H9 (cell line): Measurements from ENCODE around the gene NPC1. TPM values are rescaled to one million over a fixed set of nuclear protein-coding genes. Genes with fewer than 3 reads are reported as not detected.

Experiments
- DNase-seq: peaks from one replicate; pipeline ENCODE4 v3.0.0-alpha.2; 2017
- H2AFZ ChIP-seq: one replicate; pipeline ENCODE4 v1.6.1; 2013; ENCODE audit warnings: mild to moderate bottlenecking, low read length, control low read depth, moderate library complexity
- H2AK5ac ChIP-seq: 2 replicates; pipeline ENCODE4 v1.6.1; 2013; ENCODE audit warnings: low read length, control low read depth, mixed read lengths; ENCODE audit not compliant: insufficient read length
- H2BK120ac ChIP-seq: one replicate; pipeline ENCODE4 v1.6.1; 2013; ENCODE audit warnings: low read depth, mild to moderate bottlenecking, low read length, control low read depth, inconsistent platforms; ENCODE audit not compliant: poor library complexity, severe bottlenecking
- H2BK12ac ChIP-seq: 2 replicates; pipeline ENCODE4 v1.6.1; 2013; ENCODE audit warnings: low read length, control low read depth, mixed read lengths, low read depth; ENCODE audit not compliant: insufficient read length
- H2BK15ac ChIP-seq: 2 replicates; pipeline ENCODE4 v1.6.1; 2013; ENCODE audit warnings: low read depth, low read length, control low read depth
- H2BK20ac ChIP-seq: one replicate; pipeline ENCODE4 v1.6.1; 2013; ENCODE audit warnings: low read depth, mild to moderate bottlenecking, low read length, control low read depth, inconsistent platforms; ENCODE audit not compliant: poor library complexity, severe bottlenecking
- H2BK5ac ChIP-seq: 2 replicates; pipeline ENCODE4 v1.6.1; 2013; ENCODE audit warnings: low read length, control low read depth, mixed read lengths; ENCODE audit not compliant: insufficient read length
- H3K14ac ChIP-seq: 2 replicates; pipeline ENCODE4 v1.6.1; 2013; ENCODE audit warnings: low read length, control low read depth; ENCODE audit not compliant: insufficient read depth
- H3K18ac ChIP-seq: 2 replicates; pipeline ENCODE4 v1.6.1; 2013; ENCODE audit warnings: low read depth, mild to moderate bottlenecking, mixed read lengths, low read length, control low read depth; ENCODE audit not compliant: insufficient read length
- H3K23ac ChIP-seq: 2 replicates; pipeline ENCODE4 v1.6.1; 2013; ENCODE audit warnings: low read length, control low read depth, mixed read lengths, low read depth; ENCODE audit not compliant: insufficient read length
- H3K23me2 ChIP-seq: 2 replicates; pipeline ENCODE4 v1.6.1; 2013; ENCODE audit warnings: low read depth, mild to moderate bottlenecking, mixed read lengths, low read length, control low read depth; ENCODE audit not compliant: insufficient read length, poor library complexity, severe bottlenecking
- H3K27ac ChIP-seq: 2 replicates; pipeline ENCODE4 v1.5.1; 2013; ENCODE audit warnings: low read length, control low read depth, mixed read lengths, low read depth; ENCODE audit not compliant: insufficient read length
- H3K27me3 ChIP-seq: 2 replicates; pipeline ENCODE4 v1.6.1; 2013; ENCODE audit warnings: low read length, control low read depth, inconsistent platforms; ENCODE audit not compliant: insufficient read depth
- H3K4ac ChIP-seq: 2 replicates; pipeline ENCODE4 v1.6.1; 2013; ENCODE audit warnings: low read depth, mild to moderate bottlenecking, control low read depth, inconsistent platforms, low read length, moderate library complexity
- H3K4me1 ChIP-seq: 2 replicates; pipeline ENCODE4 v1.6.1; 2013; ENCODE audit warnings: low read length, control low read depth, inconsistent platforms; ENCODE audit not compliant: insufficient read depth
- H3K4me2 ChIP-seq: 2 replicates; pipeline ENCODE4 v1.6.1; 2013; ENCODE audit warnings: low read length, control low read depth, mixed read lengths; ENCODE audit not compliant: insufficient read length, insufficient read depth
- H3K56ac ChIP-seq: 2 replicates; pipeline ENCODE4 v1.6.1; 2013; ENCODE audit warnings: low read depth, mild to moderate bottlenecking, mixed read lengths, low read length, control low read depth; ENCODE audit not compliant: insufficient read length
- H3K79me1 ChIP-seq: 2 replicates; pipeline ENCODE4 v1.6.1; 2013; ENCODE audit warnings: low read depth, mild to moderate bottlenecking, moderate library complexity, low read length, control low read depth, inconsistent platforms; ENCODE audit not compliant: insufficient read depth, poor library complexity, severe bottlenecking
- H3K79me2 ChIP-seq: 2 replicates; pipeline ENCODE4 v1.6.1; 2013; ENCODE audit warnings: low read length, control low read depth, inconsistent platforms; ENCODE audit not compliant: insufficient read depth
- H3K9ac ChIP-seq: 2 replicates; pipeline ENCODE4 v1.6.1; 2013; ENCODE audit warnings: low read length, control low read depth, mixed read lengths; ENCODE audit not compliant: insufficient read length; ENCODE audit errors: extremely low read depth
- H3K9me3 ChIP-seq: one replicate; pipeline ENCODE4 v1.6.1; 2013; ENCODE audit warnings: low read depth, low read length, inconsistent platforms; ENCODE audit not compliant: control insufficient read depth
- H3T11ph ChIP-seq: one replicate; pipeline ENCODE4 v1.6.1; 2013; ENCODE audit warnings: mild to moderate bottlenecking, low read length, control low read depth, inconsistent platforms
- H4K20me1 ChIP-seq: one replicate; pipeline ENCODE4 v1.6.1; 2013; ENCODE audit not compliant: control insufficient read depth, insufficient read length, insufficient read depth
- H4K5ac ChIP-seq: 2 replicates; pipeline ENCODE4 v1.6.1; 2013; ENCODE audit warnings: low read depth, mild to moderate bottlenecking, mixed read lengths, low read length, control low read depth; ENCODE audit not compliant: insufficient read length
- H4K8ac ChIP-seq: replicated peaks from 2 replicates; pipeline ENCODE4 v1.6.1; 2013; ENCODE audit warnings: low read length, control low read depth, mixed read lengths, low read depth; ENCODE audit not compliant: insufficient read length
- H4K91ac ChIP-seq: 2 replicates; pipeline ENCODE4 v1.6.1; 2013; ENCODE audit warnings: low read depth, mild to moderate bottlenecking, moderate library complexity, mixed read lengths, low read length, control low read depth; ENCODE audit not compliant: insufficient read length
- H3K27ac Mint-ChIP-seq, 3 experiments: 2 replicates in 2 of 3; 3 replicates in 1 of 3; pipeline ENCODE4 v1.8.0; 2020 to 2021; ENCODE audit warnings: mixed read lengths in 3 of 3, mild to moderate bottlenecking in 1 of 3, moderate library complexity in 1 of 3
- H3K27me3 Mint-ChIP-seq: 2 replicates; pipeline ENCODE4 v1.8.0; 2021; ENCODE audit warnings: low read depth, mild to moderate bottlenecking, moderate library complexity, mixed read lengths
- H3K36me3 Mint-ChIP-seq, 3 experiments: 2 replicates in 2 of 3; 3 replicates in 1 of 3; pipeline ENCODE4 v1.8.0; 2020 to 2021; ENCODE audit warnings: low read depth in 3 of 3, mixed read lengths in 3 of 3; ENCODE audit not compliant: insufficient read depth in 1 of 3
- H3K4me1 Mint-ChIP-seq, 2 experiments: 2 replicates each; pipeline ENCODE4 v1.8.0; 2020; ENCODE audit warnings: mixed read lengths in 2 of 2
- H3K4me3 Mint-ChIP-seq, 2 experiments: 2 replicates in 1 of 2; 3 replicates in 1 of 2; pipeline ENCODE4 v1.8.0; 2020 to 2021; ENCODE audit warnings: mild to moderate bottlenecking in 2 of 2, mixed read lengths in 2 of 2, moderate library complexity in 1 of 2
- H3K9me3 Mint-ChIP-seq, 2 experiments: 2 replicates in 1 of 2; 3 replicates in 1 of 2; pipeline ENCODE4 v1.8.0; 2020; ENCODE audit warnings: mild to moderate bottlenecking in 2 of 2, mixed read lengths in 2 of 2, moderate library complexity in 1 of 2
- CTCF ChIP-seq: fragments of 200-600 bp; sonication (generic); conservative IDR thresholded peaks from 3 replicates; pipeline ENCODE4 v1.8.0; 2021; ENCODE audit warnings: antibody characterized with exemption, mild to moderate bottlenecking
- WGBS: extraction: QIAGEN DNeasy Blood & Tissue Kit; methylation state at CpG from one replicate; pipeline ENCODE4 v1.1.7; 2013; ENCODE audit warnings: missing lambda C conversion rate, low lambda C conversion rate, mixed read lengths; ENCODE audit not compliant: insufficient read length; ENCODE audit errors: extremely low coverage; 5-methylcytosine and 5-hydroxymethylcytosine counted together
- total RNA-seq: library from RNA; stranded (reverse); gene quantifications from 2 replicates; pipeline ENCODE4 v1.2.1, GENCODE V29; 2021

The NPC1 gene
- total RNA-seq, 1 experiment from 2014 or later: 24.2 TPM

- Histone ChIP-seq H3K23me2 (no peaks in the 10 kb centered on the region), H4K8ac (no peak overlapping the region), H4K91ac (no peak overlapping the region), H4K5ac (no peak overlapping the region), H2AK5ac (no peak overlapping the region), H2BK20ac (no peak overlapping the region), H3K79me1 (no peaks in the 10 kb centered on the region), H3K4me1 (no peaks in the 10 kb centered on the region), H2AFZ (no peak overlapping the region), H3T11ph (no peak overlapping the region), H3K27me3 (no peaks in the 10 kb centered on the region), H3K4ac (no peak overlapping the region), H2BK12ac (no peak overlapping the region), H3K27ac (no peak overlapping the region), H3K9ac (no peak overlapping the region), H3K79me2 (no peaks in the 10 kb centered on the region), H3K4me2 (no peak overlapping the region), H3K18ac (no peak overlapping the region), H2BK5ac (no peak overlapping the region), H2BK15ac (no peak overlapping the region), H2BK120ac (no peak overlapping the region), H4K20me1 (no peaks in the 10 kb centered on the region), H3K14ac (no peak overlapping the region), H3K9me3 (no peaks in the 10 kb centered on the region), H3K23ac (no peak overlapping the region), H3K56ac (no peak overlapping the region)
- Mint-ChIP-seq H3K4me3 (no peak overlapping the region), H3K36me3 (0 out of 7 replicates have a peak, but pooled peaks cover 0 to 3% (median 0%) of the 10 kb centered on the region in 3 experiments), H3K4me1 (0 out of 4 replicates have a peak, but pooled peaks cover 0 to 4% of the 10 kb centered on the region in 2 experiments), H3K27me3 (peaks cover 4% of the 10 kb centered on the region; the same call in 1 of the 2 replicates), H3K27ac (no peak overlapping the region), H3K9me3 (peaks cover 2 to 7% of the 10 kb centered on the region in 2 experiments; a peak in 3 of 5 replicates)
- DNase-seq: no peak
- WGBS: no CpG with 5 or more reads among the region's 1 CpG
- no peak for TF ChIP-seq CTCF
Measured at GRCh38 chr18:23494992-23495391, 91.3 kb downstream of the NPC1 start.
